Osteoblast (primary cell): Measurements from ENCODE around the gene SOX15. TPM values are rescaled to one million over a fixed set of nuclear protein-coding genes. Genes with fewer than 3 reads are reported as not detected.

Source experiments
- DNase-seq: peaks from one replicate; pipeline ENCODE4 v3.0.0; 2011; ENCODE audit warnings: low spot score, mixed read lengths; ENCODE audit not compliant: insufficient read length; ENCODE audit errors: missing footprints
- H2AFZ ChIP-seq: 2 replicates; pipeline ENCODE4 v1.6.0; 2011; ENCODE audit warnings: mild to moderate bottlenecking, low read length
- H3K27ac ChIP-seq: 2 replicates; pipeline ENCODE4 v1.5.1; 2011; ENCODE audit warnings: mild to moderate bottlenecking, low read depth, low read length, moderate library complexity
- H3K27me3 ChIP-seq: 2 replicates; pipeline ENCODE4 v1.6.0; 2012; ENCODE audit warnings: mild to moderate bottlenecking, control low read depth, inconsistent platforms, low read length, moderate library complexity; ENCODE audit not compliant: insufficient read depth
- H3K36me3 ChIP-seq: 2 replicates; pipeline ENCODE4 v1.5.1; 2011; ENCODE audit warnings: mild to moderate bottlenecking, low read length, control low read depth, moderate library complexity; ENCODE audit not compliant: insufficient read depth
- H3K4me1 ChIP-seq: 2 replicates; pipeline ENCODE4 v1.5.1; 2011; ENCODE audit warnings: mild to moderate bottlenecking, low read length, control low read depth, moderate library complexity; ENCODE audit not compliant: insufficient read depth
- H3K4me2 ChIP-seq: 2 replicates; pipeline ENCODE4 v1.6.0; 2011; ENCODE audit warnings: mild to moderate bottlenecking, low read length; ENCODE audit not compliant: insufficient read depth
- H3K4me3 ChIP-seq: fragments of 200-600 bp; sonication (generic); 3 replicates; pipeline ENCODE4 v1.5.1; 2012; ENCODE audit warnings: mild to moderate bottlenecking, low read length, inconsistent platforms; ENCODE audit not compliant: insufficient read depth
- H3K79me2 ChIP-seq: 2 replicates; pipeline ENCODE4 v1.6.0; 2012; ENCODE audit warnings: mild to moderate bottlenecking, low read length, control low read depth, inconsistent platforms; ENCODE audit not compliant: insufficient read depth
- H3K9me3 ChIP-seq: 2 replicates; pipeline ENCODE4 v1.5.1; 2011; ENCODE audit warnings: low read depth, low read length, control low read depth
- H4K20me1 ChIP-seq: 2 replicates; pipeline ENCODE4 v1.6.0; 2012; ENCODE audit warnings: mild to moderate bottlenecking, low read length, control low read depth; ENCODE audit not compliant: insufficient read depth
- total RNA-seq: library from RNA; depleted of rRNA; stranded (reverse); fragments of >200 nt; gene quantifications from 2 replicates; pipeline ENCODE4 v1.2.3, GENCODE V29; 2012
- TF ChIP-seq, protein P1 (sequence below): IDR thresholded peaks from 2 replicates; pipeline ENCODE4 v1.5.1; 2011; ENCODE audit warnings: mild to moderate bottlenecking, low read depth, low read length, moderate library complexity; ENCODE audit errors: extremely low read depth

SOX15 gene
- total RNA-seq, 1 donor = 0.72 TPM

DNA sequence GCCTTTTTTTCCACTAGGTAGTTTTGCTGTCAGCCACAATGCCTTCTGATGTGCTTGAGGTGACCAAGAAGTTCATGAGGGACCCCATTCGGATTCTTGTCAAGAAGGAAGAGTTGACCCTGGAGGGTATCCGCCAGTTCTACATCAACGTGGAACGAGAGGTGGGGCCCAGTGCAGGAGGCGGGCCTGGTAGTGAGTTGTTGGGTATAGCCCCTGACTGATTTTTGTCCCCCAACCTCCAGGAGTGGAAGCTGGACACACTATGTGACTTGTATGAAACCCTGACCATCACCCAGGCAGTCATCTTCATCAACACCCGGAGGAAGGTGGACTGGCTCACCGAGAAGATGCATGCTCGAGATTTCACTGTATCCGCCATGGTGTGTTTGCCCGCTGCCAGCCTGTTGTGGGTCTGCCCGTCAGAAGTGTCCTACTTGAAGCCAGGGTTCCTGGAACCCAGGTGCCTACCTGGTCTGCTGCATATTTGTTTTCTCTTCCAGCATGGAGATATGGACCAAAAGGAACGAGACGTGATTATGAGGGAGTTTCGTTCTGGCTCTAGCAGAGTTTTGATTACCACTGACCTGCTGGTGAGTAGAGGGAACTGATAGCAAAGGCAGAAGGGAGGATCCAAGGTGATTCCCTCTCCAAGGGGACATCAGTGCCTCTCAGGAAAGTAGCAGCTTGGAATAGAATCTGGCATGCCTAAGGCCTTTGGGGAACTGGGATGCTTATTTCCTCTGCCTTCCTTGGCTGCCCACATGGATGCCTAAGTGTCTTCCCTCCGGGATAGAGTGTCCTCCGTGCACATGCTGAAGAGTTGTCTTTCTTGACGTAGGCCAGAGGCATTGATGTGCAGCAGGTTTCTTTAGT is 12.3 kb downstream of the SOX15 start:
- H4K20me1 ChIP-seq = peaks cover 57% of the 10 kb centered on the region
- no peaks in the 10 kb centered on the region for H3K27me3 ChIP-seq
- H3K4me1 ChIP-seq = peaks cover 56% of the 10 kb centered on the region
- no peak overlapping the region for H3K4me2 ChIP-seq
- no peaks in the 10 kb centered on the region for H3K9me3 ChIP-seq
- H2AFZ ChIP-seq = no peak overlapping the region
- TF ChIP-seq, protein P1, sequence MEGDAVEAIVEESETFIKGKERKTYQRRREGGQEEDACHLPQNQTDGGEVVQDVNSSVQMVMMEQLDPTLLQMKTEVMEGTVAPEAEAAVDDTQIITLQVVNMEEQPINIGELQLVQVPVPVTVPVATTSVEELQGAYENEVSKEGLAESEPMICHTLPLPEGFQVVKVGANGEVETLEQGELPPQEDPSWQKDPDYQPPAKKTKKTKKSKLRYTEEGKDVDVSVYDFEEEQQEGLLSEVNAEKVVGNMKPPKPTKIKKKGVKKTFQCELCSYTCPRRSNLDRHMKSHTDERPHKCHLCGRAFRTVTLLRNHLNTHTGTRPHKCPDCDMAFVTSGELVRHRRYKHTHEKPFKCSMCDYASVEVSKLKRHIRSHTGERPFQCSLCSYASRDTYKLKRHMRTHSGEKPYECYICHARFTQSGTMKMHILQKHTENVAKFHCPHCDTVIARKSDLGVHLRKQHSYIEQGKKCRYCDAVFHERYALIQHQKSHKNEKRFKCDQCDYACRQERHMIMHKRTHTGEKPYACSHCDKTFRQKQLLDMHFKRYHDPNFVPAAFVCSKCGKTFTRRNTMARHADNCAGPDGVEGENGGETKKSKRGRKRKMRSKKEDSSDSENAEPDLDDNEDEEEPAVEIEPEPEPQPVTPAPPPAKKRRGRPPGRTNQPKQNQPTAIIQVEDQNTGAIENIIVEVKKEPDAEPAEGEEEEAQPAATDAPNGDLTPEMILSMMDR = no peak
- H3K4me3 ChIP-seq = no peak overlapping the region
- H3K27ac ChIP-seq = peak overlapping the region; percentile 31
- peaks cover 52% of the 10 kb centered on the region for H3K36me3 ChIP-seq
- H3K79me2 ChIP-seq = peaks cover 84% of the 10 kb centered on the region
- peak; percentile 50 for DNase-seq

DNA sequence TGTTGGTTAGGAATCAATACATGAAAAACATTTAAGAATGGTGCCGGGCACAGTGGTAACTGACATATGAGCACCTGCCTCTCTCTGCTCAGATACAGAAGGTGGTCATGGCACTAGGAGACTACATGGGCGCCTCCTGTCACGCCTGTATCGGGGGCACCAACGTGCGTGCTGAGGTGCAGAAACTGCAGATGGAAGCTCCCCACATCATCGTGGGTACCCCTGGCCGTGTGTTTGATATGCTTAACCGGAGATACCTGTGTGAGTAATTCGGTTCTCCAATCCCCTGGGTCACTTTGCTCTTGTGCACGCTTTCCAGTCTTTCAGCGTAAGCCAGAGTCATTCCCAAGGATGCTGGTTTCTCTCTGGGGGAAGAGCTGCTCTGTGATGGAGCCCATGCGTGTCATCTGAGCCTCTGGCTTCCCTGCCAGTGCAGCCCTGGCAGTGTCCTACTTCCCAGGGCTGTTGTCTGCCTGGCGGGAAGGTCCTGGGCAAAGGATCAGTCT is 13.4 kb downstream of the SOX15 start:
- DNase-seq = peak; percentile 72
- peak overlapping the region; percentile 88 for H3K4me2 ChIP-seq
- H2AFZ ChIP-seq = no peak overlapping the region
- H3K4me3 ChIP-seq = no peak overlapping the region
- peaks cover 78% of the 10 kb centered on the region for H3K79me2 ChIP-seq
- H3K4me1 ChIP-seq = peaks cover 59% of the 10 kb centered on the region
- H3K27me3 ChIP-seq = no peaks in the 10 kb centered on the region
- H4K20me1 ChIP-seq = peaks cover 57% of the 10 kb centered on the region
- no peaks in the 10 kb centered on the region for H3K9me3 ChIP-seq
- TF ChIP-seq, protein P1 = no peak
- peaks cover 55% of the 10 kb centered on the region for H3K36me3 ChIP-seq
- no peak overlapping the region for H3K27ac ChIP-seq

DNA sequence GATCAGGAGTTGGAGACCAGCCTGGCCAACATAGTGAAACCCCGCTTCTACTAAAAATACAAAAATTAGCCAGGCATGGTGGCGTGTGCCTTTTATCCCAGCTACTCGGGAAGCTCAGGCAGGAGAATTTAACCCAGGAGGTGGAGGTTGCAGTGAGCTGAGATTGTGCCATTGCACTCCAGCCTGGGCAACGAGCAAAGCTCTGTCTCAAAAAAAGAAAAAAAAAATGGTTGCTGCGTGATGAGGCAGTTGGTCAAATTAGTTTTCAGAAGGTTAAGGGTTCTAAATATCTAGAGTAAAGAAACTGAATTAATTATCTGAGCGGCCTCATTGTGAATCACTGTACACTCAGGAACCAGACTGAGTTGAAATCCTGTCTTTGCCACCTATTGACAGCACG is 13.9 kb downstream of the SOX15 start:
- TF ChIP-seq, protein P1 = no peak
- no peaks in the 10 kb centered on the region for H3K9me3 ChIP-seq
- H3K27me3 ChIP-seq = no peaks in the 10 kb centered on the region
- H3K27ac ChIP-seq = no peak overlapping the region
- peak overlapping the region; percentile 88 for H3K4me2 ChIP-seq
- peaks cover 60% of the 10 kb centered on the region for H3K36me3 ChIP-seq
- no peak for DNase-seq
- H3K4me1 ChIP-seq = peaks cover 58% of the 10 kb centered on the region
- peaks cover 57% of the 10 kb centered on the region for H4K20me1 ChIP-seq
- peak overlapping the region; percentile 87 for H3K4me3 ChIP-seq
- no peak overlapping the region for H2AFZ ChIP-seq
- peaks cover 76% of the 10 kb centered on the region for H3K79me2 ChIP-seq

DNA sequence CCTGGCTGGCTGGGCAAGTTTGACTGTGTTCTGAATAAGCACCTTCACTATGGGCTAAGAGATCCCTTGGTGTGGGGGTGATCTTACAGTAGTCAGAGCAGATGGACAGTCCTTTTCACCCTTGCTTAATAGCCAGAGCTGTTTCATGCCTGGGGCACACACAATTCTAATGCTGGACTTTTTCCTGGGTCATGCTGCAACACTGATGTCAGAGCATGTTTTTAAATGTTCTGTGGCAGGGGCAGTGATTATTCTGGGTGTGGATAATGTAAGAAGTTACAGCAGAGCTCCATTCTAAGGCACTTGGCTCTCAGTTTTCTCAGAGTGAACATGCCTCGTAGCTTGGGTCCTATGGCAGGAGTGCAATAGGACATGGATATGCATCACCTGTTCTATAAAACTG is 14.4 kb downstream of the SOX15 start:
- H3K79me2 ChIP-seq = peaks cover 74% of the 10 kb centered on the region
- H3K9me3 ChIP-seq = no peaks in the 10 kb centered on the region
- H3K4me3 ChIP-seq = peak overlapping the region; percentile 87
- peaks cover 65% of the 10 kb centered on the region for H3K36me3 ChIP-seq
- peak overlapping the region; percentile 88 for H3K4me2 ChIP-seq
- H3K27ac ChIP-seq = peak overlapping the region; percentile 92
- no peaks in the 10 kb centered on the region for H3K27me3 ChIP-seq
- peaks cover 57% of the 10 kb centered on the region for H4K20me1 ChIP-seq
- H3K4me1 ChIP-seq = peaks cover 54% of the 10 kb centered on the region
- TF ChIP-seq, protein P1 = no peak
- no peak overlapping the region for H2AFZ ChIP-seq
- no peak for DNase-seq
